HCT116 (cell line): ENCODE data around the gene RASA4. TPM values are rescaled to one million over a fixed set of nuclear protein-coding genes. Genes with fewer than 3 reads are reported as not detected.
"Not testable (repeated sequence)": the region's sequence is repeated elsewhere in the genome, so short reads cannot be mapped to it uniquely, and the experiment has no call there.

Source experiments
- ATAC-seq: fragments of 200-7000 bp; cut with Tn5 transposase; 2 replicates; pipeline ENCODE4 v1.9.1; 2020; ENCODE audit warnings: mild to moderate bottlenecking, moderate library complexity
- BruUV-seq: library from RNA; stranded (reverse); fragments of 400-500 nt; replicated peaks from 2 replicates; lab custom pipeline; 2021; lab: Mats Ljungman, UMichigan
- CTCF ChIA-PET: fragments of 300-600 bp; sonication (Branson Sonifier 250); formaldehyde crosslinking; loops from one replicate; lab custom pipeline; 2021; ENCODE audit warnings: antibody characterized with exemption; lab: Charles Lee
- POLR2A ChIA-PET: fragments of 300-600, 350-600 bp; sonication (Branson Sonifier 250); formaldehyde crosslinking; loops from one replicate; lab custom pipeline; 2021; ENCODE audit warnings: antibody characterized with exemption; lab: Charles Lee
- RAD21 ChIA-PET, 2 experiments: fragments of 300-600 bp; sonication (Branson Sonifier 250); formaldehyde crosslinking; loops; one replicate each; lab custom pipeline; 2023; ENCODE audit warnings: low total read pairs in 2 of 2; ENCODE audit not compliant: uncharacterized antibody in 2 of 2, unreplicated experiment in 2 of 2, low non-redundant PET in 1 of 2; lab: Charles Lee
- DNase-seq: peaks from one replicate; pipeline ENCODE4 v3.0.0-alpha.2; 2010; ENCODE audit warnings: low read depth, low spot score
- H2AFZ ChIP-seq: fragments of 200-600 bp; shearing (Covaris generic), sonication (generic); 2 replicates; pipeline ENCODE4 v1.6.1; 2017; ENCODE audit warnings: low read depth, mixed run types, mixed read lengths, antibody characterized with exemption, low read length; ENCODE audit not compliant: poor library complexity, severe bottlenecking
- H3K27ac ChIP-seq: 2 replicates; pipeline ENCODE4 v1.5.1; 2012; ENCODE audit warnings: low read depth, low read length
- H3K27me3 ChIP-seq: fragments of 200-600 bp; sonication (generic); 2 replicates; pipeline ENCODE4 v1.6.1; 2016; ENCODE audit warnings: mixed run types, low read length, mixed read lengths; ENCODE audit not compliant: insufficient read depth
- H3K36me3 ChIP-seq, 2 experiments: fragments of 200-500 bp in 1 of 2; fragments of 200-600 bp in 1 of 2; sonication (Bioruptor generic) in 1 of 2; sonication (generic) in 1 of 2; 2 replicates each; pipeline versions ENCODE4 v1.5.1 to v1.6.1; 2014 to 2016; ENCODE audit warnings: low read length in 2 of 2, inconsistent platforms in 1 of 2, mixed read lengths in 1 of 2, mixed run types in 1 of 2; ENCODE audit not compliant: insufficient read depth in 2 of 2, control insufficient read depth in 1 of 2
- H3K4me1 ChIP-seq, 2 experiments: fragments of 200-600 bp in 1 of 2; sonication (generic) in 1 of 2; 2 replicates each; pipeline versions ENCODE4 v1.5.1 to v1.6.1; 2012 to 2017; ENCODE audit warnings: low read length in 2 of 2, inconsistent platforms in 1 of 2, mild to moderate bottlenecking in 1 of 2, mixed read lengths in 1 of 2, mixed run types in 1 of 2, moderate library complexity in 1 of 2; ENCODE audit not compliant: insufficient read depth in 2 of 2, control insufficient read depth in 1 of 2
- H3K4me2 ChIP-seq: fragments of 200-600 bp; sonication (generic); 2 replicates; pipeline ENCODE4 v1.6.1; 2017; ENCODE audit warnings: mixed run types, low read length, mixed read lengths
- H3K4me3 ChIP-seq, 2 experiments: fragments of 200-600 bp in 1 of 2; sonication (generic) in 1 of 2; replicated peaks in 1 of 2; 2 replicates each; pipeline ENCODE4 v1.5.1; 2011 to 2016; ENCODE audit warnings: low read length in 2 of 2, control low read depth in 1 of 2, low read depth in 1 of 2, mild to moderate bottlenecking in 1 of 2, mixed read lengths in 1 of 2, mixed run types in 1 of 2
- H3K79me2 ChIP-seq: fragments of 200-600 bp; sonication (generic); 2 replicates; pipeline ENCODE4 v1.6.1; 2017; ENCODE audit warnings: mild to moderate bottlenecking, mixed run types, low read length, moderate library complexity, mixed read lengths; ENCODE audit not compliant: insufficient read depth
- H3K9ac ChIP-seq: fragments of 200-600 bp; sonication (generic); 2 replicates; pipeline ENCODE4 v1.6.1; 2016; ENCODE audit warnings: low read length, mixed read lengths
- H3K9me2 ChIP-seq: fragments of 200-600 bp; sonication (generic), shearing (Covaris generic); 2 replicates; pipeline ENCODE4 v1.6.1; 2017; ENCODE audit warnings: mixed run types, mild to moderate bottlenecking, moderate library complexity; ENCODE audit not compliant: insufficient read depth
- H3K9me3 ChIP-seq, 2 experiments: fragments of 200-500 bp in 1 of 2; fragments of 200-600 bp in 1 of 2; sonication (Bioruptor generic) in 1 of 2; sonication (generic) in 1 of 2; 2 replicates each; pipeline ENCODE4 v1.6.1; 2014 to 2017; ENCODE audit warnings: low read length in 2 of 2, mixed read lengths in 2 of 2, inconsistent platforms in 1 of 2, low read depth in 1 of 2, mild to moderate bottlenecking in 1 of 2, mixed run types in 1 of 2, moderate library complexity in 1 of 2; ENCODE audit not compliant: control insufficient read depth in 1 of 2, insufficient read depth in 1 of 2
- H4K20me1 ChIP-seq: fragments of 200-600 bp; sonication (generic), shearing (Covaris generic); 2 replicates; pipeline ENCODE4 v1.6.1; 2017; ENCODE audit warnings: mixed run types, mild to moderate bottlenecking, moderate library complexity; ENCODE audit not compliant: insufficient read depth
- intact Hi-C: fragments of 100-400 bp; cut with micrococcal nuclease; formaldehyde crosslinking; loops from 2 replicates; pipeline ENCODE4 v1.10.0; 2022
- total RNA-seq: library from RNA; stranded (reverse); gene quantifications from one replicate; pipeline ENCODE4 v1.2.1, GENCODE V29; 2021; ENCODE audit not compliant: unreplicated experiment

RASA4 gene
- total RNA-seq, 1 experiment from 2014 or later, result 18.3 TPM

DNA sequence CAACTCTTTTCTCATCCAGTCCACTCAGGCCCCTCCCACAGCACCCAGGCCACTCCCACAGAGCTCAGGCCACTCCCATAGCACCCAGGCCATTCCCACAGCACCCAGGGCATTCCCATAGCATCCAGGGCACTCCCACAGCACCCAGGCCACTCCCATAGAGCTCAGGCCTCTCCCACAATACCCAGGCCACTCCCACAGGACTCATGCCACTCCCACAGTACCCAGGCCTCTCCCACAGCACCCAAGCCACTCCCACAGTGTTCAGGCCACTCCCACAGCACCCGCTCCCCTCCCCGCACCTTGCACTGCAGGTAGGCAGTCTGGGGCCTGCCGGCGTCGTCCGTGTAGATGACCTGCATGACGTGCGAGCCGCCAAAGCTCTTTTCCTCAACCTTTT is 26.7 kb downstream of the RASA4 start:
- RAD21 ChIA-PET, H4K20me1 ChIP-seq, CTCF ChIA-PET, H3K4me2 ChIP-seq, H3K4me1 ChIP-seq, H3K79me2 ChIP-seq, H3K4me3 ChIP-seq, H3K9me2 ChIP-seq, H3K9me3 ChIP-seq, intact Hi-C loops, H3K9ac ChIP-seq, BruUV-seq, POLR2A ChIA-PET, H3K27ac ChIP-seq, H3K27me3 ChIP-seq, H2AFZ ChIP-seq, DNase-seq, H3K36me3 ChIP-seq: not testable (repeated sequence)
- peak; percentile 87 for ATAC-seq

DNA sequence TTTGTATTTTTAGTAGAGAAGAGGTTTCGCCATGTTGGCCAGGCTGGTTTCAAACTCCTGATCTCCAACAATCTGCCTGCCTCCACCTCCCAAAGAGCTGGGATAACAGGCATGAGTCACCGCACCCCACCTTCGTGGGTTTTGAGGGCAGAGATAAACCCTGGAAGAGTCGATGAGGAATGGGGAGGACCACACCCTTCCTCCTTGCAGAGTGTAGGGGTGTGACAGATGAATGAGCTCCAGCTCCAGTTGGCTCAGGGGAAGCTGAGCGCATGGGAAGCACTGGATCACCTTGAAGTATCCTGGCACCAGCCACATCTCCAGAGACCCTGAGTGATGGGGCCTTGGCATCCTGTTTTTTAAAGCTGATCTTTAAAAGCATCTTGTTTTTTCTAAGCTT is 33.1 kb downstream of the RASA4 start:
- H2AFZ ChIP-seq, RAD21 ChIA-PET, H3K4me3 ChIP-seq, POLR2A ChIA-PET, H3K9me2 ChIP-seq, CTCF ChIA-PET, H4K20me1 ChIP-seq, DNase-seq, intact Hi-C loops, H3K4me2 ChIP-seq, H3K27me3 ChIP-seq, H3K9ac ChIP-seq, H3K27ac ChIP-seq, H3K4me1 ChIP-seq, H3K79me2 ChIP-seq, BruUV-seq, H3K36me3 ChIP-seq, H3K9me3 ChIP-seq: not testable (repeated sequence)
- peak; percentile 76 for ATAC-seq

DNA sequence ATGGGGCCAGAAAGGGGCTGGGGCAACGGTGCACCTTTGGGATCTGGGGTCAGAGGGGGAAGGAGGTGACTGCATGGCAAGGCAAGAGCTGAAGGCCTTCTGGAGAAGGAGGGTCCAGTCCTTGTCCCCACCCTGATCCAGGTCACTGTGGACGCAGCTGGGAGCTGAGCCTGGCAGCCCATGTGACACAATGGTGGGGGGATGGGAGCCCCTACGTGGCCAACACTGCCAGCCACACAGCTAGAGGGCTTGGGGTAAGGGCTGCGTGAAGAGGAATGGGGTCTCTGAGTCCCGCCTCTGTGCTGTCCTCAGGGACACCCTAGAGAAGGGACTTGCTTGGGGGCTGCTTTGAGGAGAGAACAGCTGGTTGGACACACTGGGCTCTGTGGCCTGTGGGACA is 34.8 kb downstream of the RASA4 start:
- H3K4me2 ChIP-seq, ATAC-seq, H3K4me3 ChIP-seq, POLR2A ChIA-PET, H3K79me2 ChIP-seq, CTCF ChIA-PET, H3K9me2 ChIP-seq, H2AFZ ChIP-seq, H3K4me1 ChIP-seq, H3K9me3 ChIP-seq, H3K27me3 ChIP-seq, BruUV-seq, DNase-seq, intact Hi-C loops, H3K36me3 ChIP-seq, H3K27ac ChIP-seq, RAD21 ChIA-PET, H3K9ac ChIP-seq, H4K20me1 ChIP-seq: not testable (repeated sequence)

GRCh38 chr7:102578486-102578885 is 38.1 kb downstream of the RASA4 start:
- intact Hi-C loops, H3K79me2 ChIP-seq, POLR2A ChIA-PET, BruUV-seq, H3K4me3 ChIP-seq, H3K9ac ChIP-seq, DNase-seq, RAD21 ChIA-PET, CTCF ChIA-PET, H3K4me1 ChIP-seq, H3K4me2 ChIP-seq, H3K27me3 ChIP-seq, H3K9me3 ChIP-seq, ATAC-seq, H3K36me3 ChIP-seq, H4K20me1 ChIP-seq, H3K9me2 ChIP-seq, H3K27ac ChIP-seq, H2AFZ ChIP-seq: not testable (repeated sequence)
